LNCAP (cell line): ENCODE results near the gene DELE1.

Source experiments
- CTCF ChIP-seq: fragments of 450-650 bp; IDR thresholded peaks from 2 replicates; pipeline ENCODE4 v1.5.1; 2017; ENCODE audit warnings: mild to moderate bottlenecking

The DELE1 gene

GRCh38 chr5:141976176-141976575 is 52.5 kb downstream of the DELE1 start:
- TF ChIP-seq CTCF = no peak

- no peak for TF ChIP-seq CTCF
Observed at GRCh38 chr5:141978389-141978788, 54.7 kb downstream of the DELE1 start.

GRCh38 chr5:141982626-141983025 is 59.0 kb downstream of the DELE1 start:
- TF ChIP-seq CTCF = no peak

- TF ChIP-seq CTCF = no peak
Observed at GRCh38 chr5:141986072-141986471, 62.4 kb downstream of the DELE1 start.

- no peak for TF ChIP-seq CTCF
Observed at GRCh38 chr5:141989720-141990119, 66.0 kb downstream of the DELE1 start.
